HG03521 (cell line): ENCODE measurements around the gene C10orf95.

Experiments
- ATAC-seq: cut with Tn5 transposase; IDR thresholded peaks from one replicate; pipeline ENCODE4 v1.9.1; 2021; ENCODE audit warnings: mild to moderate bottlenecking, moderate library complexity; ENCODE audit not compliant: unreplicated experiment

The C10orf95 gene

DNA sequence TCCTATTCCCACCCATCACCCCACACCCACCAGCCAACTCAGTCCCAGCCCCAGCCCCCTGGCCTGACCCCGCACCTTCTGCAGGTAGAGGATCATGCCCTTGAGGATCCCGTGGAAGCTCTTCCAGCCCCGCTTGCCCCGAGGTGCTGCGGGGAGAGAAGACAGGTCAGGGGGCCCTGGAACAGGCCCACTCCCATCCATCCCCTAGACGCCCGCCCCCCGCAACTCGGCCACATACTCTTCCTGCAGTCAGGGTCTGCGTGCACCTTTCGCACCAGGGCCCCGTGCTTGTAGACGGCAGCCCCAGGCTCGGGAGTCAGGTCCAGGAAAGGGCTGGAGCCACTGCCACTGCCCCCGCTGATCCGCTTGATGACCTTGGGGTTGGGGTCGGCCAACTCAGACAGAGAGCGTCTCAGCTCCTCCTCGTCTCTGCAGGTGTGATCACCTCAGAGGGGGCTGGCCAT, 46.2 kb downstream of the C10orf95 start:
- ATAC-seq: no peak

DNA sequence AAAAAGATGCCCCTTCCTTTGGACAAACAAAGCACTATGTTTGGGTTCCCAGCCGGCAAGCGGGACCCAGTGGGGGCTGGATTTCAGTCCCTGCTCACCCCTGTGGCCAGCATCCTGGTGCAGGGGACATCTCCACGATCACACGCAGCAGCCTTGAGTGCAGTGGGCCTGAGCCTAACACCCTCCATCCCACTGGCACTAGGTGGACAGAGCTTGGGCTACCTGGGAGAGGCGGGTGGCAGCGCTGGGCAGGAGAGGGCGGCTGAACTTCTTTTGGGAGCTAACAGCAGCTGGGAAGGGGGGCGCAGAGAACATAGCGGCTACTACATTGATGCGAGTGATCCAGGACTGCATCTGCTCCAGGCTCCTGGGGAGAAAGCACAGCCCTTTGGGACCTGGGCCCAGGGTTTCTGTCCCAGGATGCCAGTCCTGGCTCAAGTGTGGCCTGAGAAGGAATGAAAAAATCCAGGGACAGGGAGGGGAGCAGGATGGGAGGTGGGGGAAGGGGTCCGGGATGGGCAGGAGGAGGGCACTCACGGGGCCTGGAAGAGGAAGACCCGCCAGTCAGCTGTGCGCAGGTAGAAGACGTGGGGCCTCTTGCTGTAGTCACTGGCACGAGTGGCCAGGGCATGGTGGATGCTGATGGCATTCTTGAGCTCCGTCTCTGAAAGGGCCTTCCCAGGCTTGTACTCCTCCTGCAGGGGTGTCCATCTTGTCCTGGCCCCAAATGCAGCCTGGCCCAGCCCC, 46.8 kb downstream of the C10orf95 start:
- ATAC-seq: no peak

DNA sequence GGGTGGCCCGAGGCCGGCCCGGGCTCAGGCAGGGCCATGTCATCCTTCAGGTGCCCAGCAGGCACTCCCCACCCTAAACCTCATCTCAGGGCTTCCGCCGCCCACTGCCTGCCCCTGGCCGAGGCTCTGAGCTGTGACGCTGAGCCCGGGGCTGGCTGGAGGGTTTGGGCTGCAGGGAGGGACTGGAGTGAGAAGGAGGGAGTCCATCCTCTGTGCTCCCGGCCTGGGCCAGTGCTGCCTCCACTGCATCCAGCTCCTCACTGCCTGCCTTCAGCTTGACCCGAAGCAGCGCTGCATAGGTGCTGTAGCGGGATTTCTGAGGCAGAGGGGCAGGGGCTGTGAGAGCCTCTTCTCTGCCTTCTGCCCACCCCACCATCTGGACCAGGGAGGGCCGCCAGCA, 48.2 kb downstream of the C10orf95 start:
- ATAC-seq: no peak

DNA sequence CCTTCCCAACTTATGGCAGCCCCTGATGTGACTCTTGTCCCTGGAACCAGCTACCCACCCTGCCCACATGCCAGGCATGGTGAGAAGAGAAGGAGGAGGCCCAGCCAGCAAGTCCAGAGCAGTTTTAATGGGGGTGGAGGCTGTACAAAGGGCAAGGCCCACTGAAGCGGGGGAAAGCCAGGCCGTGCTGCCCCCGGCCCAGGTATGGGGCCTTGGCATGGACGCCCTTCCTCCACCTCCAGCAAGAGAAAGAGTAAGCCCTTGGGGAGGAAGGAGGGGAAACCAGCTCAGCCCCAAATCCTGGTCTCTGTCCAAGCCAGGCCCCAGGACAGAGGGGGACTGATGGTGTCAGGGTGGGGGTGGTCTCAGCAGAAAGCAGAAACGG, 48.8 kb downstream of the C10orf95 start:
- ATAC-seq: no peak

DNA sequence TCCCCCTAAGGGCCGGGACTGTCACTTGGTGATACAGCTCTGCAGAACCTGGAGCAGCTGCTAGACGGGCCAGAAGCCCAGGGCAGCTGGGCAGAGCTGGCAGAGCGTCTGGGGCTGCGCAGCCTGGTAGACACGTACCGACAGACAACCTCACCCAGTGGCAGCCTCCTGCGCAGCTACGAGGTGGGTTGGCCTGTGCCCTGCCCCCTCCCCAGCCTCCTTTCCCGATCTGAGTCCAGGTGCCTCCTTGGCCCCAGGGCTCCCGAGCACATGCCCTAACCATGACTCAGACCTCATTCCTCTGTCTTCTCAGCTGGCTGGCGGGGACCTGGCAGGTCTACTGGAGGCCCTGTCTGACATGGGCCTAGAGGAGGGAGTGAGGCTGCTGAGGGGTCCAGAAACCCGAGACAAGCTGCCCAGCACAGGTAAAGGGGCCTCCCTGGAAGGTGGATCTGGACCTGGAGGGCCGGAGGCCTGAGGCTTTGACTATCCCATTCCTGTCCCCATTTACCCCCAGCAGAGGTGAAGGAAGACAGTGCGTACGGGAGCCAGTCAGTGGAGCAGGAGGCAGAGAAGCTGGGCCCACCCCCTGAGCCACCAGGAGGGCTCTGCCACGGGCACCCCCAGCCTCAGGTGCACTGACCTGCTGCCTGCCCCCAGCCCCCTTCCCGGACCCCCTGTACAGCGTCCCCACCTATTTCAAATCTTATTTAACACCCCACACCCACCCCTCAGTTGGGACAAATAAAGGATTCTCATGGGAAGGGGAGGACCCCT, 49.4 kb downstream of the C10orf95 start:
- no peak for ATAC-seq

DNA sequence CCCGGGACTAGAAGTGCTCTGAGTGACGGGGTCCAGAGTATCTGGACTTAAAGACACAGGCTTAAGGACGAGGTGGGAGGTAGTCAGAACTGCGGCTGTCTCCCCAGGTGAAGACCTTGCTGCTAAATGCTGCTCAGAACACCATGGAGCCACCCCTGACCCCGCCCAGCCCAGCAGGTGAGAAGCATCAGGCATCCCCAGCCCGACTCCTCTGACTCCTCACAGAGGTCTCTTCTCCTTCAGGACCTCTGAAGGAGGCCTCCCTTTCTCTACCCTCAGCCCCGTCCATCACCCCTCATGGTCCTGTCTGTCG, 50.0 kb downstream of the C10orf95 start:
- no peak for ATAC-seq

DNA sequence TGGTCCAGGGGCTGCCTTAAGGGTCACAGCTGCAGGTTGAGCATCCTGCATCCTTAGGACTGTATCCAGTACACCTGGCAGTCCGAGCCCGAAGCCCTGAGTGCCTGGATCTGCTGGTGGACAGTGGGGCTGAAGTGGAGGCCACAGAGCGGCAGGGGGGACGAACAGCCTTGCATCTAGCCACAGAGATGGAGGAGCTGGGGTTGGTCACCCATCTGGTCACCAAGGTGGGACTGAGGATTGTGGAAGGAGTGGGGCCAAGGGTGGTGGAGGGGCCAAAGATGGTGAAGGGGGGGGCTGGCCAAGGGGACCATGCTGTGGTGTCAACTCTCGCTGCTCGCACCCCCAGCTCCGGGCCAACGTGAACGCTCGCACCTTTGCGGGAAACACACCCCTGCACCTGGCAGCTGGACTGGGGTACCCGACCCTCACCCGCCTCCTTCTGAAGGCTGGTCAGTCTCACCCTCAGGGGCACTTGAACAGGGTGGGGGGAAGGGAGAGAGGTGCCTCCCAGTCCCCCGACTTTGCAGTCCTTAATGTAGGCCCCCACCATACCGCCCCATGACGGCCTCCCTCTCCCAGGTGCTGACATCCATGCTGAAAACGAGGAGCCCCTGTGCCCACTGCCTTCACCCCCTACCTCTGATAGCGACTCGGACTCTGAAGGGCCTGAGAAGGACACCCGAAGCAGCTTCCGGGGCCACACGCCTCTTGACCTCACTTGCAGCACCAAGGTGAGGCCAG, 50.6 kb downstream of the C10orf95 start:
- ATAC-seq: no peak

DNA sequence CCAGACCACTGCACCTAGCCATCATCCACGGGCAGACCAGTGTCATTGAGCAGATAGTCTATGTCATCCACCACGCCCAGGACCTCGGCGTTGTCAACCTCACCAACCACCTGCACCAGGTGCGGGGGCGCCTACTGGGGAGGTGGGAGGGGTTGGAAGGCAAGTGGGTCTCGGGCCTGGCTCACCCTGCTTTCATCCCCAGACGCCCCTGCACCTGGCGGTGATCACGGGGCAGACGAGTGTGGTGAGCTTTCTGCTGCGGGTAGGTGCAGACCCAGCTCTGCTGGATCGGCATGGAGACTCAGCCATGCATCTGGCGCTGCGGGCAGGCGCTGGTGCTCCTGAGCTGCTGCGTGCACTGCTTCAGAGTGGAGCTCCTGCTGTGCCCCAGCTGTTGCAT, 51.3 kb downstream of the C10orf95 start:
- no peak for ATAC-seq
